Neural cell (in vitro differentiated cells): ENCODE results near the gene NXNL1. TPM values are rescaled to one million over a fixed set of nuclear protein-coding genes. Genes with fewer than 3 reads are reported as not detected.

Experiments
- H2AFZ ChIP-seq: fragments of 200-600, 300-800 bp; sonication (generic), shearing (Covaris generic); 2 replicates; pipeline ENCODE4 v1.6.0; 2014; ENCODE audit warnings: low read depth, mild to moderate bottlenecking, antibody characterized with exemption, low read length, moderate library complexity
- H3F3A ChIP-seq: fragments of 200-600 bp; shearing (Covaris generic); 2 replicates; pipeline ENCODE4 v1.6.1; 2016; ENCODE audit warnings: mild to moderate bottlenecking, moderate library complexity, mixed read lengths, antibody characterized with exemption, low read length; ENCODE audit not compliant: insufficient read depth, poor library complexity, severe bottlenecking
- H3K27ac ChIP-seq: fragments of 200-600, 300-800 bp; sonication (generic), shearing (Covaris generic); 2 replicates; pipeline ENCODE4 v1.5.1; 2014; ENCODE audit warnings: mild to moderate bottlenecking, low read length, moderate library complexity
- H3K27me3 ChIP-seq: fragments of 300-800, 200-600 bp; sonication (generic), shearing (Covaris generic); 2 replicates; pipeline ENCODE4 v1.6.0; 2014; ENCODE audit warnings: mild to moderate bottlenecking, low read depth, low read length, moderate library complexity; ENCODE audit not compliant: insufficient read depth
- H3K36me3 ChIP-seq: fragments of 300-800, 200-600 bp; sonication (generic), shearing (Covaris generic); 2 replicates; pipeline ENCODE4 v1.5.1; 2014; ENCODE audit warnings: mild to moderate bottlenecking, antibody characterized with exemption, low read length, moderate library complexity; ENCODE audit not compliant: insufficient read depth
- H3K4me2 ChIP-seq: fragments of 300-800, 200-600 bp; sonication (generic), shearing (Covaris generic); 2 replicates; pipeline ENCODE4 v1.6.0; 2014; ENCODE audit warnings: mild to moderate bottlenecking, low read length
- H3K4me3 ChIP-seq: fragments of 300-800, 200-600 bp; sonication (generic), shearing (Covaris generic); 2 replicates; pipeline ENCODE4 v1.5.1; 2014; ENCODE audit warnings: mild to moderate bottlenecking, low read length, moderate library complexity
- H3K79me2 ChIP-seq: fragments of 200-600 bp; shearing (Covaris generic); replicated peaks from 2 replicates; pipeline ENCODE4 v1.6.0; 2014; ENCODE audit warnings: mild to moderate bottlenecking, low read length, moderate library complexity; ENCODE audit not compliant: insufficient read depth
- H3K9ac ChIP-seq: fragments of 300-800, 200-600 bp; sonication (generic), shearing (Covaris generic); 2 replicates; pipeline ENCODE4 v1.6.1; 2016; ENCODE audit warnings: mild to moderate bottlenecking, low read length, mixed read lengths
- H3K9me2 ChIP-seq: fragments of 200-600 bp; shearing (Covaris generic); 2 replicates; pipeline ENCODE4 v1.6.1; 2016; ENCODE audit warnings: mild to moderate bottlenecking, low read length, mixed read lengths; ENCODE audit not compliant: insufficient read depth
- H3K9me3 ChIP-seq: fragments of 200-600, 300-800 bp; sonication (generic), shearing (Covaris generic); 2 replicates; pipeline ENCODE4 v1.6.1; 2016; ENCODE audit warnings: mild to moderate bottlenecking, mixed run types, low read length, moderate library complexity, mixed read lengths
- H4K20me1 ChIP-seq: fragments of 200-600 bp; shearing (Covaris generic); 2 replicates; pipeline ENCODE4 v1.6.1; 2016; ENCODE audit warnings: mild to moderate bottlenecking, mixed run types; ENCODE audit not compliant: insufficient read depth
- CTCF ChIP-seq: fragments of 450-650 bp; IDR thresholded peaks from 2 replicates; pipeline ENCODE4 v1.5.1; 2014; ENCODE audit warnings: antibody characterized with exemption, mild to moderate bottlenecking, moderate library complexity; ENCODE audit not compliant: poor library complexity, severe bottlenecking
- EP300 ChIP-seq: fragments of 450-650 bp; conservative IDR thresholded peaks from 2 replicates; pipeline ENCODE4 v1.6.1; 2014; ENCODE audit warnings: antibody characterized with exemption, mild to moderate bottlenecking, moderate library complexity; ENCODE audit not compliant: poor library complexity, severe bottlenecking
- EZH2 ChIP-seq: fragments of 200-600, 300-800 bp; shearing (Covaris generic), sonication (generic); IDR thresholded peaks from 2 replicates; pipeline ENCODE4 v1.6.1; 2014; ENCODE audit warnings: antibody characterized with exemption, low read length, borderline replicate concordance, mild to moderate bottlenecking; ENCODE audit not compliant: insufficient read depth, poor library complexity, severe bottlenecking
- MXI1 ChIP-seq: fragments of 450-650 bp; conservative IDR thresholded peaks from 2 replicates; pipeline ENCODE4 v1.6.1; 2014; ENCODE audit warnings: antibody characterized with exemption, mild to moderate bottlenecking; ENCODE audit not compliant: poor library complexity, severe bottlenecking
- POLR2AphosphoS5 ChIP-seq: IDR thresholded peaks from 2 replicates; pipeline ENCODE4 v1.6.1; 2012
- RAD21 ChIP-seq: fragments of 450-650 bp; conservative IDR thresholded peaks from 2 replicates; pipeline ENCODE4 v1.6.1; 2014; ENCODE audit warnings: antibody characterized with exemption, mild to moderate bottlenecking, moderate library complexity
- REST ChIP-seq: IDR thresholded peaks from 2 replicates; pipeline ENCODE4 v1.6.1; 2012; ENCODE audit warnings: borderline replicate concordance
- SMC3 ChIP-seq: fragments of 450-650 bp; conservative IDR thresholded peaks from 2 replicates; pipeline ENCODE4 v1.6.1; 2014; ENCODE audit warnings: antibody characterized with exemption, mild to moderate bottlenecking, moderate library complexity; ENCODE audit not compliant: poor library complexity
- TAF1 ChIP-seq: IDR thresholded peaks from 2 replicates; pipeline ENCODE4 v1.6.1; 2012; ENCODE audit warnings: low read depth
- polyA plus RNA-seq: library from polyadenylated mRNA; depleted of rRNA; stranded (reverse); fragments of >200 nt; gene quantifications from 2 replicates; pipeline ENCODE4 v1.2.3, GENCODE V29; 2014

The NXNL1 gene
- polyA plus RNA-seq, 1 donor from 2014 or later = not detected

- Histone ChIP-seq H2AFZ (no peak overlapping the region), H3K4me2 (no peak overlapping the region), H3K9me2 (no peaks in the 10 kb centered on the region), H3K27me3 (no peaks in the 10 kb centered on the region), H3F3A (no peaks in the 10 kb centered on the region), H3K4me3 (no peak overlapping the region), H3K27ac (no peak overlapping the region), H3K9ac (no peak overlapping the region), H3K36me3 (no peaks in the 10 kb centered on the region), H3K79me2 (no peaks in the 10 kb centered on the region), H4K20me1 (no peaks in the 10 kb centered on the region), H3K9me3 (no peaks in the 10 kb centered on the region)
- TF ChIP-seq CTCF (no peak), MXI1 (no peak), EP300 (no peak), REST (no peak), POLR2AphosphoS5 (no peak), EZH2 (no peak), TAF1 (no peak), SMC3 (no peak), RAD21 (no peak)
Measured at GRCh38 chr19:17481986-17482385, 21.3 kb upstream of the NXNL1 start.

GRCh38 chr19:17479325-17479791 is 18.6 kb upstream of the NXNL1 start:
- no peak for TF ChIP-seq REST
- TF ChIP-seq EP300 = no peak
- no peak for TF ChIP-seq MXI1

More at GRCh38 chr19:17479325-17479791, 18.6 kb upstream of the NXNL1 start:
- no peaks in the 10 kb centered on the region for H3K27me3 ChIP-seq
- H3F3A ChIP-seq = no peaks in the 10 kb centered on the region
- no peak overlapping the region for H2AFZ ChIP-seq
- no peaks in the 10 kb centered on the region for H3K79me2 ChIP-seq
- H4K20me1 ChIP-seq = no peaks in the 10 kb centered on the region
- no peaks in the 10 kb centered on the region for H3K36me3 ChIP-seq
- no peak overlapping the region for H3K9ac ChIP-seq
- no peak overlapping the region for H3K4me2 ChIP-seq
- no peak overlapping the region for H3K27ac ChIP-seq
- no peaks in the 10 kb centered on the region for H3K9me2 ChIP-seq
- H3K9me3 ChIP-seq = no peaks in the 10 kb centered on the region
- no peak overlapping the region for H3K4me3 ChIP-seq
